Fibroblast of lung (primary cell): ENCODE results near the gene ACSL3.

Experiments
- EZH2 ChIP-seq: IDR thresholded peaks from 2 replicates; pipeline ENCODE4 v1.5.1; 2012; ENCODE audit warnings: low read length, control low read depth, mild to moderate bottlenecking; ENCODE audit errors: missing control alignments
- TF ChIP-seq, protein P1 (sequence below), 2 donors: IDR thresholded peaks in 1 of 2; conservative IDR thresholded peaks in 1 of 2; 1 replicate in 1 of 2; 2 replicates in 1 of 2; pipeline ENCODE4 v1.5.1; 2011 to 2012; ENCODE audit warnings: low read length in 2 of 2, control low read depth in 1 of 2, inconsistent platforms in 1 of 2, low read depth in 1 of 2, mild to moderate bottlenecking in 1 of 2

DNA sequence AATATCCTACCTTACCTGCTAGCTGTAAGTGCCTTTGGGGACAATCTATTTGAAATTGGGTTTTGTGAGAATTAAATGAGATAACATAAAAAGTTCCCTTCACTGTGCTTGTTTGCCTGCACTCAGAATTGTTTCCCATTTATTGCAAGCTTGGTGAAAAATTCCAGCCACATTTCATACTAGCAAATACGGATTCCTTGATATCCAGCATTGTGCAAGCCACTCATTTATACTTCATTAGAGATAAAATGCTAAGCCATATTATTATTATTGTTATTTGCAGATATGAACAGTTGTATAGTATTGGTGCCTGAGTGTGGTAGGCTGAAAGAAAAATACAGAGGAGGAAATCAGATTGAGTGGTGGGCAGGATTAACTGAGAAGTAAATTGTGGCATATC, 31.9 kb downstream of the ACSL3 start:
- TF ChIP-seq, protein P1, sequence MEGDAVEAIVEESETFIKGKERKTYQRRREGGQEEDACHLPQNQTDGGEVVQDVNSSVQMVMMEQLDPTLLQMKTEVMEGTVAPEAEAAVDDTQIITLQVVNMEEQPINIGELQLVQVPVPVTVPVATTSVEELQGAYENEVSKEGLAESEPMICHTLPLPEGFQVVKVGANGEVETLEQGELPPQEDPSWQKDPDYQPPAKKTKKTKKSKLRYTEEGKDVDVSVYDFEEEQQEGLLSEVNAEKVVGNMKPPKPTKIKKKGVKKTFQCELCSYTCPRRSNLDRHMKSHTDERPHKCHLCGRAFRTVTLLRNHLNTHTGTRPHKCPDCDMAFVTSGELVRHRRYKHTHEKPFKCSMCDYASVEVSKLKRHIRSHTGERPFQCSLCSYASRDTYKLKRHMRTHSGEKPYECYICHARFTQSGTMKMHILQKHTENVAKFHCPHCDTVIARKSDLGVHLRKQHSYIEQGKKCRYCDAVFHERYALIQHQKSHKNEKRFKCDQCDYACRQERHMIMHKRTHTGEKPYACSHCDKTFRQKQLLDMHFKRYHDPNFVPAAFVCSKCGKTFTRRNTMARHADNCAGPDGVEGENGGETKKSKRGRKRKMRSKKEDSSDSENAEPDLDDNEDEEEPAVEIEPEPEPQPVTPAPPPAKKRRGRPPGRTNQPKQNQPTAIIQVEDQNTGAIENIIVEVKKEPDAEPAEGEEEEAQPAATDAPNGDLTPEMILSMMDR (conservative IDR thresholded peaks at IDR 0.05 in 1 of 2, IDR thresholded peaks at IDR 0.05 in 1 of 2; ENCODE audit: low read depth in 1 of 2, low read length in 2 of 2) = no peak
- TF ChIP-seq EZH2 = no peak
